Suppressor macrophage treated with lipopolysaccharide for 4 hours (primary cell): ENCODE results near the gene PDCD2.
A peak's percentile ranks its signal among the peaks of the same experiment; 100 is the strongest.
"Not testable (repeated sequence)": the region's sequence is repeated elsewhere in the genome, so short reads cannot be mapped to it uniquely, and the experiment has no call there.

ENCODE experiments used
- DNase-seq: peaks from one replicate; pipeline ENCODE4 v3.0.0-alpha.2; 2020

Gene PDCD2

GRCh38 chr6:170584181-170584953 is at the start of gene PDCD2:
Gene PDCD2, minus strand, starts transcription at chr6:170584637. Its CDS starts 56 bp downstream, at chr6:170584581.
- peak; percentile 95 for DNase-seq

GRCh38 chr6:170616020-170616554 is 31.6 kb upstream of the PDCD2 start:
- DNase-seq, result not testable (repeated sequence)

GRCh38 chr6:170612256-170612804 is 27.9 kb upstream of the PDCD2 start:
- DNase-seq, result not testable (repeated sequence)

- DNase-seq, result not testable (repeated sequence)
These were observed 24.8 kb upstream of the PDCD2 start for GRCh38 chr6:170609225-170609624.

- DNase-seq, result no peak
These were observed 21.3 kb upstream of the PDCD2 start for GRCh38 chr6:170605574-170606259.

- DNase-seq, result no peak
These were observed 12.8 kb upstream of the PDCD2 start for GRCh38 chr6:170597278-170597677.

- no peak for DNase-seq
These were observed 12.0 kb upstream of the PDCD2 start for GRCh38 chr6:170596426-170596825.

- DNase-seq, result no peak
These were observed 6.3 kb upstream of the PDCD2 start for GRCh38 chr6:170590725-170591124.

- DNase-seq, result no peak
These were observed 589 bp upstream of the PDCD2 start for GRCh38 chr6:170584954-170585498.

GRCh38 chr6:170583756-170584180 is 669 bp downstream of the PDCD2 start:
- DNase-seq, result no peak

- no peak for DNase-seq
These were observed 5.5 kb downstream of the PDCD2 start for GRCh38 chr6:170578909-170579308.

- no peak for DNase-seq
These were observed 9.2 kb downstream of the PDCD2 start for GRCh38 chr6:170575250-170575649.

GRCh38 chr6:170572704-170573466 is 11.6 kb downstream of the PDCD2 start:
- DNase-seq, result no peak

GRCh38 chr6:170564936-170565530 is 19.4 kb downstream of the PDCD2 start:
- DNase-seq, result no peak

- no peak for DNase-seq
These were observed 22.9 kb downstream of the PDCD2 start for GRCh38 chr6:170561555-170561954.

GRCh38 chr6:170555305-170555704 is 29.1 kb downstream of the PDCD2 start:
- no peak for DNase-seq

GRCh38 chr6:170554796-170555137 is 29.7 kb downstream of the PDCD2 start:
- no peak for DNase-seq

- peak; percentile 99 for DNase-seq
These were observed 30.2 kb downstream of the PDCD2 start, which contains the start of gene TBP for GRCh38 chr6:170554013-170554795. Gene TBP, plus strand, starts transcription at chr6:170554369. Its CDS starts 2,661 bp downstream, at chr6:170557030.

- DNase-seq, result peak; percentile 46
These were observed 30.9 kb downstream of the PDCD2 start for GRCh38 chr6:170553534-170554012.

GRCh38 chr6:170552765-170553533 is 31.5 kb downstream of the PDCD2 start, which contains the start of gene PSMB1:
Gene PSMB1, minus strand, starts transcription at chr6:170553307. Its CDS starts 65 bp downstream, at chr6:170553242.
- DNase-seq, result peak; percentile 97
